WTC11 (cell line): ENCODE results near the gene PHOSPHO1. TPM values are rescaled to one million over a fixed set of nuclear protein-coding genes. Genes with fewer than 3 reads are reported as not detected.
A peak's percentile ranks its signal among the peaks of the same experiment; 100 is the strongest.

ENCODE experiments used
- ATAC-seq: fragments of 200-7000 bp; cut with Tn5 transposase; 2 replicates; pipeline ENCODE4 v1.10.0; 2021; ENCODE audit warnings: mild to moderate bottlenecking, moderate library complexity
- CTCF ChIA-PET: fragments of 300-600 bp; sonication (Branson Sonifier 250); formaldehyde crosslinking; loops from one replicate; lab custom pipeline; 2021; ENCODE audit warnings: antibody characterized with exemption; lab: Charles Lee
- POLR2A ChIA-PET: fragments of 350-600 bp; sonication (Branson Sonifier 250); formaldehyde crosslinking; loops from one replicate; lab custom pipeline; 2021; ENCODE audit warnings: antibody characterized with exemption; lab: Charles Lee
- DNase-seq: peaks from one replicate; pipeline ENCODE4 v3.0.0; 2021; ENCODE audit warnings: low spot score
- H3K27ac Mint-ChIP-seq: 2 replicates; pipeline ENCODE4 v1.8.0; 2021; ENCODE audit warnings: mixed read lengths
- H3K27me3 Mint-ChIP-seq: 2 replicates; pipeline ENCODE4 v1.8.0; 2021; ENCODE audit warnings: low read depth, mild to moderate bottlenecking, moderate library complexity, mixed read lengths
- H3K36me3 Mint-ChIP-seq: 2 replicates; pipeline ENCODE4 v1.8.0; 2021; ENCODE audit warnings: mixed read lengths
- H3K4me1 Mint-ChIP-seq: 2 replicates; pipeline ENCODE4 v1.8.0; 2022; ENCODE audit warnings: mixed read lengths
- H3K4me3 Mint-ChIP-seq: 2 replicates; pipeline ENCODE4 v1.8.0; 2021; ENCODE audit warnings: mild to moderate bottlenecking, moderate library complexity, mixed read lengths
- H3K9me3 Mint-ChIP-seq: 2 replicates; pipeline ENCODE4 v1.8.0; 2021; ENCODE audit warnings: mixed read lengths
- ATF1 ChIP-seq: sonication (generic); formaldehyde crosslinking; IDR thresholded peaks from 2 replicates; pipeline ENCODE4 v1.8.1; 2023; ENCODE audit warnings: mild to moderate bottlenecking, moderate library complexity, missing genetic modification reagents
- ATF6 ChIP-seq: sonication (generic); formaldehyde crosslinking; IDR thresholded peaks from 2 replicates; pipeline ENCODE4 v1.8.1; 2023; ENCODE audit warnings: mild to moderate bottlenecking, missing genetic modification reagents
- CREM ChIP-seq: sonication (generic); formaldehyde crosslinking; IDR thresholded peaks from 2 replicates; pipeline ENCODE4 v1.8.1; 2022; ENCODE audit warnings: mild to moderate bottlenecking, missing genetic modification reagents, moderate library complexity
- CTCF ChIP-seq: fragments of 200-600 bp; IDR thresholded peaks from 2 replicates; pipeline ENCODE4 v1.8.0; 2022; ENCODE audit warnings: antibody characterized with exemption
- E2F5 ChIP-seq: sonication (generic); formaldehyde crosslinking; IDR thresholded peaks from 2 replicates; pipeline ENCODE4 v1.8.1; 2022; ENCODE audit warnings: mild to moderate bottlenecking, moderate library complexity, missing genetic modification reagents
- EMX1 ChIP-seq: fragments of 250-450 bp; sonication (Bioruptor Pico); IDR thresholded peaks from 2 replicates; pipeline ENCODE4 v1.8.0; 2021; ENCODE audit warnings: mild to moderate bottlenecking
- HMGA2 ChIP-seq: fragments of 250-450 bp; sonication (Bioruptor Pico); IDR thresholded peaks from 2 replicates; pipeline ENCODE4 v1.4.0; 2021; ENCODE audit warnings: mild to moderate bottlenecking, moderate library complexity
- JUN ChIP-seq: sonication (generic); formaldehyde crosslinking; IDR thresholded peaks from 2 replicates; pipeline ENCODE4 v1.8.0; 2023; ENCODE audit warnings: mild to moderate bottlenecking, missing genetic modification reagents
- MLX ChIP-seq: sonication (generic); formaldehyde crosslinking; IDR thresholded peaks from 2 replicates; pipeline ENCODE4 v1.8.1; 2023; ENCODE audit warnings: mild to moderate bottlenecking, missing genetic modification reagents, moderate library complexity
- MXD4 ChIP-seq: fragments of 250-450 bp; sonication (Bioruptor Pico); IDR thresholded peaks from 2 replicates; pipeline ENCODE4 v1.8.0; 2021; ENCODE audit warnings: mild to moderate bottlenecking, moderate library complexity, borderline replicate concordance
- NFATC4 ChIP-seq: fragments of 250-450 bp; sonication (Bioruptor Pico); IDR thresholded peaks from 2 replicates; pipeline ENCODE4 v1.9.0; 2021; ENCODE audit warnings: mild to moderate bottlenecking
- NFE2L1 ChIP-seq: sonication (generic); formaldehyde crosslinking; IDR thresholded peaks from 2 replicates; pipeline ENCODE4 v1.8.1; 2023; ENCODE audit warnings: missing genetic modification reagents
- PRRX2 ChIP-seq: fragments of 250-450 bp; sonication (Bioruptor Pico); IDR thresholded peaks from 2 replicates; pipeline ENCODE4 v1.8.0; 2021; ENCODE audit warnings: mild to moderate bottlenecking
- SMAD4 ChIP-seq: sonication (generic); formaldehyde crosslinking; IDR thresholded peaks from 2 replicates; pipeline ENCODE4 v1.8.0; 2022; ENCODE audit warnings: mild to moderate bottlenecking, missing genetic modification reagents
- USF1 ChIP-seq: sonication (generic); formaldehyde crosslinking; IDR thresholded peaks from 2 replicates; pipeline ENCODE4 v1.8.0; 2022; ENCODE audit warnings: mild to moderate bottlenecking, missing genetic modification reagents
- ZMAT4 ChIP-seq: fragments of 250-450 bp; sonication (Bioruptor Pico); IDR thresholded peaks from 2 replicates; pipeline ENCODE4 v1.9.0; 2021; ENCODE audit warnings: mild to moderate bottlenecking
- ZNF138 ChIP-seq: sonication (generic); formaldehyde crosslinking; conservative IDR thresholded peaks from 2 replicates; pipeline ENCODE4 v1.8.1; 2022; ENCODE audit warnings: mild to moderate bottlenecking, moderate library complexity, missing genetic modification reagents
- ZNF232 ChIP-seq: sonication (generic); formaldehyde crosslinking; IDR thresholded peaks from 2 replicates; pipeline ENCODE4 v1.8.0; 2022; ENCODE audit warnings: mild to moderate bottlenecking, missing genetic modification reagents
- ZNF416 ChIP-seq: fragments of 250-450 bp; sonication (Bioruptor Pico); IDR thresholded peaks from 2 replicates; pipeline ENCODE4 v1.9.0; 2021; ENCODE audit warnings: mild to moderate bottlenecking, inconsistent platforms
- total RNA-seq: library from RNA; stranded (reverse); gene quantifications from 3 replicates; pipeline ENCODE4 v1.2.3, GENCODE V29; 2021

Gene PHOSPHO1
- total RNA-seq, 1 experiment from 2014 or later = 0.81 TPM

GRCh38 chr17:49227436-49228261, 2.9 kb downstream of the PHOSPHO1 start:
- Mint-ChIP-seq H3K4me1 (peaks cover 28% of the 10 kb centered on the region), H3K27ac (no peak overlapping the region), H3K36me3 (no peaks in the 10 kb centered on the region), H3K4me3 (no peak overlapping the region), H3K27me3 (peaks cover 95% of the 10 kb centered on the region), H3K9me3 (no peaks in the 10 kb centered on the region)
- peak; percentile 89 for DNase-seq
- ATAC-seq = peak; percentile 38
- CTCF ChIA-PET = interaction anchor here (0.6 to 5.1 kb wide), 22 partner anchors 9 to 343 kb away, joined by 3 to 30 read pairs (median 4); partner anchors contain the start of gene ABI3
- TF ChIP-seq CTCF (peak; percentile 70), MLX (CRISPR knock-in tag) (no peak)
- POLR2A ChIA-PET = interaction anchor here (0.8 kb wide), 1 partner anchor 9 kb away, joined by 3 read pairs; no protein-coding TSS in a partner anchor

- POLR2A ChIA-PET = no interaction called here
- H3K9me3 Mint-ChIP-seq = no peaks in the 10 kb centered on the region
- H3K36me3 Mint-ChIP-seq = no peaks in the 10 kb centered on the region
- no peak for ATAC-seq
- H3K27ac Mint-ChIP-seq = no peak overlapping the region
- H3K4me1 Mint-ChIP-seq = peaks cover 28% of the 10 kb centered on the region
- H3K4me3 Mint-ChIP-seq = no peak overlapping the region
- peaks cover 97% of the 10 kb centered on the region for H3K27me3 Mint-ChIP-seq
- no peak for TF ChIP-seq JUN (CRISPR knock-in tag)
- no peak for TF ChIP-seq CREM (CRISPR knock-in tag)
- no peak for TF ChIP-seq SMAD4
- TF ChIP-seq ZNF232 = no peak
- no peak for TF ChIP-seq PRRX2 (CRISPR knock-in tag)
- no peak for TF ChIP-seq ATF6 (CRISPR knock-in tag)
- no peak for TF ChIP-seq CTCF
- TF ChIP-seq, all 79 proteins: peak for 0
- CTCF ChIA-PET = interaction anchor here (0.8 to 5.1 kb wide), 18 partner anchors 9 to 342 kb away, joined by 3 to 30 read pairs (median 4); no protein-coding TSS in a partner anchor
- no peak for DNase-seq
These were observed 3.7 kb downstream of the PHOSPHO1 start for GRCh38 chr17:49226771-49227435.

GRCh38 chr17:49225554-49226236, 4.9 kb downstream of the PHOSPHO1 start:
- CTCF ChIA-PET = interaction anchor here (0.8 to 5.1 kb wide), 12 partner anchors 11 to 71 kb away, joined by 3 to 30 read pairs (median 4); no protein-coding TSS in a partner anchor
- peak overlapping the region; percentile 6 for H3K4me3 Mint-ChIP-seq
- POLR2A ChIA-PET = no interaction called here
- no peak for DNase-seq
- peaks cover 28% of the 10 kb centered on the region for H3K4me1 Mint-ChIP-seq
- no peak for ATAC-seq
- H3K27me3 Mint-ChIP-seq = peaks cover 92% of the 10 kb centered on the region
- H3K36me3 Mint-ChIP-seq = no peaks in the 10 kb centered on the region
- no peak overlapping the region for H3K27ac Mint-ChIP-seq
- no peaks in the 10 kb centered on the region for H3K9me3 Mint-ChIP-seq
- TF ChIP-seq USF1 = no peak
- TF ChIP-seq ZNF138 (CRISPR knock-in tag) = no peak
- no peak for TF ChIP-seq ZMAT4
- no peak for TF ChIP-seq ATF1
- no peak for TF ChIP-seq MXD4 (CRISPR knock-in tag)
- no peak for TF ChIP-seq HMGA2
- TF ChIP-seq ZNF416 (CRISPR knock-in tag) = no peak
- no peak for TF ChIP-seq E2F5
- no peak for TF ChIP-seq NFATC4
- TF ChIP-seq EMX1 (CRISPR knock-in tag) = no peak
- TF ChIP-seq NFE2L1 (CRISPR knock-in tag) = no peak
